Effector CD8-positive, alpha-beta T cell (primary cell): Measurements from ENCODE around the gene PTPRU.

Experiments
- DNase-seq: peaks from one replicate; lab custom pipeline; 2025; lab: John Stamatoyannopoulos, UW

Gene PTPRU

DNA sequence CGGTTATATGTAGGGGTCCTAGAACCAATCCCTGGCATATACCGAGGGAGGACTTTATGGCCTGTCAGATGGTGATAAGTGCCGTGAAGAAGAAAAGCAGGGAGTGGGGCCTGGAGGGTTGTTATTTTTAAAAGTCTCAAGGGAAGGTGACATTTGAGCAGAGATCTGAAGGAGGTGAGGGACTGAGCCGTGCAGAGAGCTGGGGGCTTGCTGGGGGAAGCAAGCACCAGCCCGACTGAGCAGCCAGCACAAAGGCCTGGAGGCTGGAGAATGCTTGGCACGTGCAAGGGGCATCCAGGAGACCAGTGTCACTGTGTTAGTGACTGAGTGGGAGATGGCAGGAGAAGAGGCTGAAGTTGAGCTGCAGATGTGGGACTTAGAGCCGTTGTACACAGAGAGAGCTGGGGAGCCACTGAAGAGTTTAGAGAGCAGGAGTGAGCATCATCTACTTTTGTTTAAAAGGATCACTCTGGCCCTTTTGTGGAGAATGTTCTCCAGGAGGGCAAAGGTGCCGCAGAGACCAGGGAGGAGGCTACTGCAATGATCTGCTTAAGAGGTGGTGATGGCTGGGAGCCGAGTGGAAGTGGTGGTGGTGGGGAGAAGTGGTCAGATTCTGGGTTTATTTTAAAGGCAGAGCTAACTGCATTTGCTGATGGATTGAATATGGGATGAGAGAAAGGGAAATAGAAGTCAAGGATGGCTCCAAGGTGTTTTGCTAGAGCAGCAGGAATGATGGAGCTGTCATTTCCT lies 31.2 kb downstream of the PTPRU start:
- no peak for DNase-seq

DNA sequence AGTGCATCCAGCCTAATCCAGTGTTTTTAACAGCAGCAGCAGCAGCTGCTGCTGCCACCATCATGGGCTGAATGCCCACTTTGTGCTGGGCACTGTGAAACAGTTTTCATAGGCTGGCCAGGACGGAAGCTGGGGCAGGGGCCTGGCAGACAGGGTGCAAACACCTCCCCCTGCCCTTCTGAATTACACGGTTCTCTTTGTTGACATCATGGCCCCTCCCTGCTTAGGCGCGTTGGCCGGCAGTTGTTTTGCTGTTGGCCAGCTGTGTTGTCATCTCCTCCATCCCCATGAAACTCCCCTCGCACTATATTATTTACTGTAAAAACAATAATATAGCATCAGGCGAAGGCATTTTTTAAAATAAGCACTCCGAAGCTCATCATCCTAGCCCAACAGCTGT lies 33.1 kb downstream of the PTPRU start:
- DNase-seq: no peak

DNA sequence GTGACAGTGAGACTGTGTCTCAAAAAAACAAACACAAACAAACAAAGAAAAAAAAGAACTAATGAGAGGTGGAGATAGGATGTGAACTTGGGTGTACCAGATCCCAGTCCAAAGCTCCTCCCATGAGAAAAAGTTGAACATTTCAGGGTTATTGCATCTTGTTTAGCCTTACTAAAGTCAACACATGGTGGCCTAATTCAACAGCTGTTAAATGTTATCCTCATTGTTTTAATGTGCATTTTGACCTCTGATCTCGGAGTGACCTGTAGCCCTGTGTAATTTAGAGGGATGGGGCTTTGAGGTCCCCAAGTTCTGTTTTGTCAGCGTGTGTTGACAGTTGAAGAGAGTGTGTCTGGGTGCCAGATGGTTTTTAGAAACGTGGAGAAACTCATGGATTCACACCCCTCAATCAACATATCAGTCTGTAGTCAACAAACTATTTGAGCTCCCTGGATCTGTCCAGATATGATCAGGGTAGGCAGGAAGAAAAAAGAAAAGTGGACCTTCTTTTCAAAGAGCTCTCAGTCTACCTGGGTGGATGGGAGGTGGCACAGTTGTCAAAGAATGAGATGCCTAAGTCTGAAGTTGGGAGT lies 34.7 kb downstream of the PTPRU start:
- no peak for DNase-seq

DNA sequence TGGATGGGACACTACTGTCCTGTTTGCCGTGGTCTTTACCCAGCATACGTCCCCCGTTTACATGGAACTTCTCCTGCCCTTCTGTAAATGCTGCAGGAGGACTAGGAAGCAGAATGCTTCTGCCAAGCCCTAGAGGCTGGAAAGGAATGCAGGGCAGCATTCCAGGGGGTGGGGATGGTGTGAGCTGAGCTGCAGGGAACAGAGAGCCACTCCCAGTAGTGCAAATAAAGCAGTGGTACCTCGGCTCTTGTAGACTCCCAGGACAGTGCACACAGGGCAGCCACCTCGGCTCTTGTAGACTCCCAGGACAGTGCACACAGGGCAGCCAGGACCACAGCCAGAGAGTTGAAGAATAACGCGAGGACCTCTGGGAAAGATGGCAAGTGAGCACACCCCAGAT lies 35.4 kb downstream of the PTPRU start:
- DNase-seq: no peak

DNA sequence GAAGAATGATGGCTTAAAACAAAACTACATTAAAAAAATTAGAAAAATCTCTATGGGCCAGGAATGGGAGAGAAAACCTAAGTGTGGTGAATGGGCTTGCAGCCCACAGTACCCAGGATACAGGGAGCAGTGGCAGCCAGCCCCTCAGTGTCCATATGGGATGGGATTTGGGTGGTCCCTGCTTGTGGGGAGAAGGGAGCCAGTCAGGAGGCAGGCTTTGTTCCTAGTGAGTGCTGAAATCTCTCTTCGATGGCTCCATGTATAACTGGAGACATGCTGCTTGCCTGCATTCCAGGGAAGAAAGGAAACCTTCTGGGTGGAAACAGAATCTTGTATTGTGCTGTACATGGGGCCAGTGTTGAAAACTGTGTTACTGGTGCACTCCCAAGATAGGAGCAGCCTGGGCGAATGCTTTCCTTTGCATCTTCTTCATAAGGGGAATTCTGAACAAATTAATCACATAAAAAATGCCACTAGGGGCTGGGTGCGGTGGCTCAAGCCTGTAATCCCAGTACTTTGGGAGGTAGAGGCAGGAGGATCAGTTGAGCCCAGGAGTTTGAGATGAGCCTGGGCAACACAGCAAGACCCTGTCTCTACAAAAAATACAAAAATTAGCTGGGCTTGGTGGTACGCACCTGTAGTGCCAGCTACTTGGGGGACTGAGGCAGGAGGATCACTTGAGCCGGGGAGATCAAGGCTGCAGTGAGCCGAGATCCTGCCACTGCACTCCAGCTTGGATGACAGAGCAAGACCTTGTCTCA lies 36.0 kb downstream of the PTPRU start:
- no peak for DNase-seq

DNA sequence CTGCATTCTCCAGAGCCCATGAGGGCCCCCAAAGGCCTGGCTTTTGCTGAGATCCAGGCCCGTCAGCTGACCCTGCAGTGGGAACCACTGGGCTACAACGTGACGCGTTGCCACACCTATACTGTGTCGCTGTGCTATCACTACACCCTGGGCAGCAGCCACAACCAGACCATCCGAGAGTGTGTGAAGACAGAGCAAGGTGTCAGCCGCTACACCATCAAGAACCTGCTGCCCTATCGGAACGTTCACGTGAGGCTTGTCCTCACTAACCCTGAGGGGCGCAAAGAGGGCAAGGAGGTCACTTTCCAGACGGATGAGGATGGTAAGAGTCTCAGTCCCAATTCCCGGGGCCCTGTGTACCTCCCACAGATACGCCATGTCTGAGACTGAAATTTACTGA lies 39.1 kb downstream of the PTPRU start:
- DNase-seq: no peak

DNA sequence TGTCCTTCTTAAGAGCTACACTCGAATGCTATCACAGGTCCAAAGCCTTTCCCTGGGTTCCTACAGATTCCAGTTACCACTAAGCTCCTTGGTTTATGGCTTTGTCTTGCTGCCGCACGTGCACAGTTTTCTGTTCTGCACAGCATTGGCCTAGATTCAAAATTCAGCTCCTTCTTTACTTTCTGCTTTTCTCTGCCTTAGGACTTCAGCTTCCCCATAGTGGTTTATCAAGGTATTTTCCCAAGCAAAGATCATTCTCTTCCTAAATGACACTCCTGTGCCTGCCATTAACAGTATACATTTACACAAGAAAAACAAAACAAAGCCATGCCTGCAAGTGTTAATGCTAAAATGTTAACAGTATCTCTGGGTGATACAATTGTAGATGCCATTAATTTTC lies 41.8 kb downstream of the PTPRU start:
- DNase-seq: no peak

DNA sequence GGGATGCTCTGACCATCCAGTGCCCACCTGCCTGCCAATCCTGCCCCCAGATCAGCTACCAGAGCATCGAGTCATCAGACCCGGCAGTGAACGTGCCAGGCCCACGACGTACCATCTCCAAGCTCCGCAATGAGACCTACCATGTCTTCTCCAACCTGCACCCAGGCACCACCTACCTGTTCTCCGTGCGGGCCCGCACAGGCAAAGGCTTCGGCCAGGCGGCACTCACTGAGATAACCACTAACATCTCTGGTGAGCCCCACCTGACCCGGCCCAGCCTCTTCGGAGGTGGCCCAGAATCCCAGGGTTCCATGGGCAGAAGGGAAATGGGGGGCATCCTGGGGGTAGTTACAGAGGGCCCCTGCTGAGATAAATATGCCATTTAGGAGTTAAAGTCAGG lies 43.1 kb downstream of the PTPRU start:
- no peak for DNase-seq

DNA sequence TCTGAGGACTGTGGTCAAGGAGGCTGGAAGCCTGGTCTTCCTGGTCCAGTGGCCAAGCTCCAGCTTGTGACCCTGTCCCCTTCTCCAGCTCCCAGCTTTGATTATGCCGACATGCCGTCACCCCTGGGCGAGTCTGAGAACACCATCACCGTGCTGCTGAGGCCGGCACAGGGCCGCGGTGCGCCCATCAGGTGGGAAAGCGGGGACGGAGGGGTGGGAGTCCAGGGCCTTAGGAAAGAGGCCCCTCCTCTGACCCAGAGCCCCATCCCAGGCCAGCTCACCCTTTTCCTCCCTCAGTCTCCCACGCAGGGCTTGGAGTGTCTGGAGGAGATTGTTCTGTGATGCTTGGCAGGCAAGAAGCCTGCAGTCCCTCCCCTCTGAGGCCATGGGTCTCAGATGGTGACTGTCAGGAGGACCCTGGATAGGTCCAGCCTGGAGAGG lies 43.6 kb downstream of the PTPRU start:
- DNase-seq: no peak

DNA sequence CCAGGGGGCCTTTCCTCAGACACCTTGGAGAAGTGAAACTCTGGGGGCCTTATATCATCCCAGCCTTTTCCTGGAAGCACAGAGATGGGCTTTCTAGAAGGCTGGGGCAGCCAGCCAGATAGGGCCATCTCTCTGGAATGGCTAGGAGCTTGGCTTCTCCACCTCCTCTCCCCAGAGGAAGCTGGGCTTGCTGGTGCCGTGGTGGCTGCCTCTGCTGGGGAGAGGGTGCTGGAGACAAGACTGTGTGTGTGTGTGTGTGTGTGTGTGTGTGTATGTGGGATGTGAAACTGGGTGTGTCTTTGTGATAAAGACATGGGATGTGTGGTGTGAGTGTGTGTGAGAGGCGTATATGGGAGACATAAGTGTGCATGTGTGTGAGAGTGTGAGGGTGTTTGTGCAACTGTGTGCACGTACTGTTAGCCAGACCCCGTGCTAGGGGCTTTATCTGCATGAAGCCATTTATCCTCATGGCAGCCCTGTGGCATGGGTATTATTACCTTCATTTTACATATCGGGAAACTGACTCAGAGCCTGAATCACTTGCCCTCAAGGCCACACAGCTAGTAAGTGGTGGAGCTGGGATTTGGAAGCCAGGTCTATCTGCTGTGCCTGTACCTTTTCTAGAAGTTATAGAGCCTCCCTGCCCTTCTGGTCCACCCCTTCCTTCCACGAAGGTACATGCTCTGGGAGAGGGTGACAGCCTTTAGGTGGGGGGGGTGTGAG lies 44.2 kb downstream of the PTPRU start:
- no peak for DNase-seq

DNA sequence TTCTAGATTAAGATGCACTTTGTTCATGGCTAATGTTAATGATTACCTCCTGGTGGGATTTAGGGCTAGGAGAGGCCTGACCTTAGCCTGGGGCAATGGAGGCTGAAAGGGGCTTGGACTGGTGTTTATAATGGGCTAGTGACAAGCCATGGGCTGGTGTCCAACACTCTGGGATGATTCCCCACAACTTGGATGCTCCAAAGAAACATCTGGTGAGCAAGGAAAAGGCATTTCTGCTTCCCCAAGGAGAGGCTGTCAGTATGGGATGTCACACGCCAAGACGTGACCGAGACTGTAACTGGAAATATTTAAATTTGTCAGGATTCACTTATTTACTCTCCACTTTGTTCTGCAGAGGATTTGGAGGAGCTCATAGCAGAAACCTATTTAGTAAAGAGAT lies 45.2 kb downstream of the PTPRU start:
- DNase-seq: no peak

DNA sequence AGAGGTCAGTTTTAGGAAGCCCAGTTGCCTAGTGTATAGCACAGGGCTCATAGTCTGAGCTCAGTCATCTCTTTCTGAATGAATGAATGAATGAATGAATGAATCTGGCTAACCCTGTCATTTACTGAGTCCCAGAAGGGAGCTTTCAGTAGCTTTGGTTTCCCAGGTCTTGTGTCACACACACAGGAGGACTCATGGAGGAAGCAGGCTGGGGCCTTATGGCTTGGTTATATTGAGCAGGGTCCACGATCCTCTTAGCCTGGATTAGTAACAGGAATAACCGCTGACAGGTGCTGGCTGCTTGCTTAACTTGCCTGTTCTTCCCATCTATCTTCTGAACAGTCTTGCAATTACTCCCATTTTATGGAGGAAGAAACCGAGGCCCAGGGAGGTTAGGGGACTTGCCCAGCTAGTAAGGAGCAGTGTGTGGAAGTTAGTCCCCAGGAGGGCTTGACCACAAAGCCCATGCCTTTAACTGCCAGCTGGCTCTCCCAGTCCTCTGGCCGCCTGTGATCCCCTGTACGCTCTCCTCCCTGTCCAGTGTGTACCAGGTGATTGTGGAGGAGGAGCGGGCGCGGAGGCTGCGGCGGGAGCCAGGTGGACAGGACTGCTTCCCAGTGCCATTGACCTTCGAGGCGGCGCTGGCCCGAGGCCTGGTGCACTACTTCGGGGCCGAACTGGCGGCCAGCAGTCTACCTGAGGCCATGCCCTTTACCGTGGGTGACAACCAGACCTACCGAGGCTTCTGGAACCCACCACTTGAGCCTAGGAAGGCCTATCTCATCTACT lies 46.0 kb downstream of the PTPRU start:
- DNase-seq: no peak

DNA sequence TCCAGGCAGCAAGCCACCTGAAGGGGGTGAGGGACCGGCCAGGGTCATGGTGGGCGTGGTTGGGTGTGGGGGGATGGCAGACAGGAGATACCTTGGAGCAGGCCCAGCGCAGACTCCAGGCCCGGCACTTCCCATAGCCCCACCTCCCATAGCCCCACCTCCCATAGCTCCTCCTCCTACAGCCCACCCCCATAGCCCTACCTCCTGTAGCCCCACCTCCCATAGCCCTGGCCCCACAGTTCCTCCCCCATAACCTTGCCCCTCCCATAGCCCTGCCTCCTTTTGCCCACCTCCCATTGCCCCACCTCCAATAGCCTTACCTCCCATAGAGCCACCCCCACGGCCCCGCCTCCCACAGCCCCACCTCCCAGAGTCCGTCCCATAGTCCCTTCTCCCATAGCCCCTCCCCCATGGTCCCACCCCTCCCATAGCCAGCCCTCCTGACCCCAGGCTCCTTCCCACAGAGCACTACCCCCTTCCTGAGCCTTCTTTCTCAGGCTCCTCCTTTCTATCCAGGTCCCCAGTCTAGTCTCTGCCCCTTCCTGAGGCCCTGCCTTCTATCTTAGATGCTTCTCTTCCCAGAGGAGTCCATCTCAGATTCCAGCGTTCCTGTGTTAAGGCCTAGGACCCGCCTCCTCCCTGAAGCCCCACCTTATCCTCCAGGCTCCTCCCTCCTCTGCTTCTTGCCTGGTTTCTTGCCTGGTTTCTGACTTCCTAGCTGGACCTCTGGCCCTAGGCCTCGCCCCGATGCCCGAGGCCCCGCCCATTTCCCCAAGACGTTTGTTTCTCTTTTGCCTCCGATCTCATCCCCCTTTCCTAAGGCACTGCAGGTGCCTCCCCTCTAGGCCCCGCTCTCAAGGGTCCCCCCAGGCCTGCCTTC lies 46.8 kb downstream of the PTPRU start:
- no peak for DNase-seq

DNA sequence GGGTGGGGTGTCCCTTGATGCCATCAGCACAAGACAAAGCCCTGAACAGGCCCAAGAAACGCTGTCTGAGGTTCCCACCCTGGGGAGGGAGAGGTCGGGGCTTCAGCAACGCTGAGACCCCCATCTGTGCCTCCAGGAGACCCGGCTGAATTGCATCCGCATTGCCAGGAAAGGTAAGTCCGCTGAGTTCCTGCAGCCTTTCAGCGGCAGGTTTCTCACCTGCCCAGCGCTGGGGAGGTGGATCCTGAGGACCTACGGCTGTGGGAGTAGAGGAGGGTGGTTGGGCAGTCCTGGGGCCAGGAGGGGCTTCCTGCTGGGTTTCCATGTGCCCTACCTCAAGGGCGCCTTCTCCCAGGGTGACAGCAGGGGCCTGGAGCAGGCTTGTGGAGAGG lies 47.5 kb downstream of the PTPRU start:
- DNase-seq: no peak

DNA sequence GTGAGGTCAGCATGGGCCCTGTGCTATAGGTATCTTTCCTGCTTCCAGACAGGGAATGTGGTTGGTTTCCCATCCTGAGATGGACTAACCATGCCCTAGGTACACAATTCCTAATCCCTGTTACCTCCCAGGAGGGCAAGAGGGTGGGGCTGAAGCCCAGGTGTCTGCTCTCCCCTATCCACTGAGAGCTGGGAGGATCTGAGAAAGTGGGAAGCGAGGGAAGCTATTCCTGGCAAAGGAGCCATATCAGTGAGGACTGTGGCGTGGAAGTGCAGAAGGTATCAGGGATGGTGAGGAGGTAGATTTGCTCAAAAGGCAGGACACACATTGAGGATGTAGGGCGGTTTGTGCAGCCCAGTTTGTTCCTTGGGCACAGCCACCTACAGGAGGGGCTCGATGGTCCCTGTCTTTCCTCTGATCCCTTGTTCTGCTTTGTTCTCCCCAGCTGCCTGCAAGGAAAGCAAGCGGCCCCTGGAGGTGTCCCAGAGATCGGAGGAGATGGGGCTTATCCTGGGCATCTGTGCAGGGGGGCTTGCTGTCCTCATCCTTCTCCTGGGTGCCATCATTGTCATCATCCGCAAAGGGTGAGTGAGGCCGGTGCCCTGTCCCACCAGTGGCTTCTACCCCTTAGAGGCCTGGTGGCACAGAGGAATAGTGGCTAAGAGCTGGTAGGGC lies 48.1 kb downstream of the PTPRU start:
- no peak for DNase-seq

DNA sequence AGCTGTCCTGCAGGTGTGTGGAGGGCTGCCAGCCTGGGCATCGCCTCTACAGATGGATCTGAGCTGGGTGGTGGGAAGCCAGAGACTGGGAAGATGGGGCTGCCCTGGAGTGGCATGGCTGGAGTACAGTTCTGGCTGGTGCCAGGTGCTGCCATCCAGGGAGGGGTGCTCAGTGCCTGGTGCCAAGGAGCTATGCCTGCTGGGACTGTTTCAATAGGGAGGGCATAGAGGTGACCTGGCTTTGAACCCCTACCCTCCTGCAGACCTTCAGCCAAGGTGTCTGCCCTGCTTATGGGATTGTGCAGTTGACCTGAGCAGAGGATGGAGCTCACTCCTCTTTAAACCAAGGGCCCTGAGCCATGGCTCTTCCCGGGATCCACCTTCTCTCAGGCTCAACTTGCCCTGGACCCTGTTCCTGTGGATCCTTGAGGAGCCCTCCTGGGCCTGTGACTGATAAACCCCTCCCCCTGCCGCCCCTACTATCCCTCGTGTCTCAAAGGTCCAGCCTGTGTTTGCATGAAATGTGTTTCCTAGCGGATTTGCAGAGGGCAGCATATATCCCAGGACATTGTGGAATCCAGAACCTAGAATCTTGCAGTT lies 48.7 kb downstream of the PTPRU start:
- DNase-seq: no peak

DNA sequence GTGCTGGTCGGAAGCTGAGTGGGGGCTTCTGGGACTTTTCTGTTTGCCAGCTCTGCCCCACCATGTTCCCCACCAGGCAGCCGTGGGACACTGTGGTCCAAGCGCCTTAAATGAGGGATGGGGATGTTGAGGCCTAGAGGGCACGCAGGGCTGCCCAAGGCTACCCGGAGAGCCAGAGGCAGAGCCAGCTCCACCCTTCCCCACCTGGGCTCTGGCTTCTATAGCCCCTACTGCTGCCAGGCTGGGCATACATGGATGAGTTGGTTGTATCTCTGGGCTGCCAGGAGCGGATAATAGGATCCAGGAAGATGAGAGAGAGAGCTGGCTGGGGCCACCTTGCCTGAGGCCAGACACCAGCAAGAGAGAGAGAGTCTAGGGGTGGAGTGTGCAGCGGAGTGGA lies 49.4 kb downstream of the PTPRU start:
- no peak for DNase-seq

DNA sequence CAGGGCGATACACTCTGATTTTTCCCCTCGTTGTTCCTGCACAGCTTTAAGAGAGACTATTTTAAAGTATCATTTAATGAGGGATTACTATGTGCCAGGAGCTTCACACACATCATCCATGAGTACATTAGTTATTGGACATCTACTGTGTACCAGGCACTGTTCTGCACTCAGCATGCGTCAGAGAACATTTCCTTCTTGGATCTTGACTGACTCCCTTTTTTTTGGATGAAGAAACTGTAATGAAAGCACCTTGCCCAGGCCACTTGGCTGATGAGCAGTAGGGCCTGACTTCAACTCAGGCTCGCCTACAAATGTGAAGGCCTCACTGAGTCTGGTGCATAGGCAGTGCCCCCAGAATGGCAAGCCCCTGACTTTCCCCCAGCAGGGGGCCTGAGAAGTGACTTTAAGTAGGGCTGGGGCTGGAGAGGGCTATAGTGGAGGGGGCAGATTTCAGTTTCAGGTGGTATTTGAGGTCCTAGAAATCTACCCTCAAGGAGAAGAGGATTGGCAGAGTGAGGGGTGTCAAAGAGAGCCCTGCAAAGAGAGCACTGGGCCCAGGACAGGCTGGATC lies 50.0 kb downstream of the PTPRU start:
- DNase-seq: no peak

DNA sequence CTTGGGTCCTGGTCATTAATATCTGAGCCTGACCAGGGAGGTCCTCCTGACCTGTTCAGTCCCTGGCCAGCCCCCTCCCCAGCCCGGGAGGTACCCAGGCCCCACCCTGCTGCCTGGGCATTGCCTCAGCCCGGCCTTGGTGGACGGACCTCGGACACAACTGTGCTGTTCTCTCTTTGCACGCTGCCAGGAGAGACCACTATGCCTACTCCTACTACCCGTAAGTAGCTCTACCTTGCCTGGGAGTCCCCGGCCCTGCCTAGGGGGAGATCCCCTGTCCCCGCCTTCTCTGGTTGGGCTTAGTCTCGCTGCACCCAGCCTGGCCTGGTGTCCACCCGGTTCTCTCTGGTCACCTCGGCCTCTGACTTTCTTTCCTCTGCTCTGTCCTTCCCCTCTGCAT lies 53.2 kb downstream of the PTPRU start:
- no peak for DNase-seq
